DND-41 (cell line): ENCODE data around the gene HDAC4.

Experiments
- EZH2 ChIP-seq: IDR thresholded peaks from 3 replicates; pipeline ENCODE4 v1.6.1; 2012; ENCODE audit warnings: borderline replicate concordance, low read depth, mild to moderate bottlenecking, moderate library complexity, low read length, inconsistent platforms; ENCODE audit not compliant: severe bottlenecking
- TF ChIP-seq, protein P1 (sequence below): IDR thresholded peaks from 2 replicates; pipeline ENCODE4 v1.5.1; 2012; ENCODE audit warnings: borderline replicate concordance, low read length, moderate library complexity, mild to moderate bottlenecking; ENCODE audit not compliant: poor library complexity, severe bottlenecking; ENCODE audit errors: extremely low read depth

DNA sequence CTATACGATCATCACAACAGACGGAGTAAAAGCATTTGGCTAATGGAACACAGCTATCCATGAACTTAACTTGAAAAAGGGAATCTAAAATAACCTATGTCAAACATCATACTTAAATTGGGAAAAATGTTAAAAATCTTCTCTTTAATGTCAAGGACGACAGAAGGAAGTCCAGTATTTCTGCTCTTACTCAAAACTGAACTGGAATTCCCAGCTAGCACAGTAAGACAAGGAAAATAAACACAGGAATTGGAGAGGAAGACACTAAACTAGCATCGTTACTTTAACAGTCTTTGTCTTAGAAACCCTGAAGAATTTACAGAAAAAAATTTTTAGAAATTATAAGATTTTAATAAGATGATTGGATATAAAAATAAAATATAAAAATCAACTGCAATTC, 112.6 kb downstream of the HDAC4 start:
- TF ChIP-seq, protein P1, sequence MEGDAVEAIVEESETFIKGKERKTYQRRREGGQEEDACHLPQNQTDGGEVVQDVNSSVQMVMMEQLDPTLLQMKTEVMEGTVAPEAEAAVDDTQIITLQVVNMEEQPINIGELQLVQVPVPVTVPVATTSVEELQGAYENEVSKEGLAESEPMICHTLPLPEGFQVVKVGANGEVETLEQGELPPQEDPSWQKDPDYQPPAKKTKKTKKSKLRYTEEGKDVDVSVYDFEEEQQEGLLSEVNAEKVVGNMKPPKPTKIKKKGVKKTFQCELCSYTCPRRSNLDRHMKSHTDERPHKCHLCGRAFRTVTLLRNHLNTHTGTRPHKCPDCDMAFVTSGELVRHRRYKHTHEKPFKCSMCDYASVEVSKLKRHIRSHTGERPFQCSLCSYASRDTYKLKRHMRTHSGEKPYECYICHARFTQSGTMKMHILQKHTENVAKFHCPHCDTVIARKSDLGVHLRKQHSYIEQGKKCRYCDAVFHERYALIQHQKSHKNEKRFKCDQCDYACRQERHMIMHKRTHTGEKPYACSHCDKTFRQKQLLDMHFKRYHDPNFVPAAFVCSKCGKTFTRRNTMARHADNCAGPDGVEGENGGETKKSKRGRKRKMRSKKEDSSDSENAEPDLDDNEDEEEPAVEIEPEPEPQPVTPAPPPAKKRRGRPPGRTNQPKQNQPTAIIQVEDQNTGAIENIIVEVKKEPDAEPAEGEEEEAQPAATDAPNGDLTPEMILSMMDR, result no peak
- TF ChIP-seq EZH2, result no peak
